K562 (cell line): ENCODE results near the gene ZBTB16. TPM values are rescaled to one million over a fixed set of nuclear protein-coding genes. Genes with fewer than 3 reads are reported as not detected.
A peak's percentile ranks its signal among the peaks of the same experiment; 100 is the strongest.

ENCODE experiments used
- ELF1 ChIP-seq: fragments of 200-800 bp; sonication (Bioruptor generic); IDR thresholded peaks from 2 replicates; pipeline ENCODE4 v1.6.1; 2016; ENCODE audit warnings: missing genetic modification characterization, missing compliant biosample characterization
- EP300 ChIP-seq: IDR thresholded peaks from 2 replicates; pipeline ENCODE4 v1.6.1; 2012; ENCODE audit warnings: low read length, improper control_type of control experiment
- ERF ChIP-seq: fragments of 450-650 bp; formaldehyde crosslinking; IDR thresholded peaks from 2 replicates; pipeline ENCODE4 v1.4.0; 2020; ENCODE audit warnings: mild to moderate bottlenecking, mixed read lengths
- ETV1 ChIP-seq: fragments of 450-650 bp; conservative IDR thresholded peaks from 2 replicates; pipeline ENCODE4 v1.6.1; 2016; ENCODE audit warnings: missing genetic modification characterization, control low read depth, low read depth, missing compliant biosample characterization
- FOXJ2 ChIP-seq: fragments of 200-800 bp; sonication (Bioruptor generic); IDR thresholded peaks from 2 replicates; pipeline ENCODE4 v1.6.1; 2016; ENCODE audit warnings: missing genetic modification characterization, missing compliant biosample characterization
- HIVEP1 ChIP-seq: fragments of 250-450 bp; sonication (Bioruptor Pico); IDR thresholded peaks from 2 replicates; pipeline ENCODE4 v1.4.0; 2020; ENCODE audit warnings: mild to moderate bottlenecking
- HSF4 ChIP-seq: fragments of 250-450 bp; sonication (Bioruptor Pico); IDR thresholded peaks from 2 replicates; pipeline ENCODE4 v2.1.2; 2022; ENCODE audit warnings: mild to moderate bottlenecking, moderate library complexity, borderline replicate concordance
- JUN ChIP-seq, 2 experiments: sonication (generic) in 1 of 2; formaldehyde crosslinking in 1 of 2; IDR thresholded peaks; 2 replicates each; pipeline versions ENCODE4 v1.6.1 to v1.8.0; 2012 to 2022; ENCODE audit warnings: borderline replicate concordance in 2 of 2, mild to moderate bottlenecking in 2 of 2, improper control_type of control experiment in 1 of 2, low read depth in 1 of 2, low read length in 1 of 2, missing genetic modification reagents in 1 of 2
- KLF16 ChIP-seq: IDR thresholded peaks from 2 replicates; pipeline ENCODE4 v1.6.1; 2016; ENCODE audit warnings: antibody characterized with exemption
- NR4A1 ChIP-seq, 2 experiments: fragments of 250-450 bp in 1 of 2; fragments of 450-650 bp in 1 of 2; sonication (Bioruptor Pico) in 1 of 2; IDR thresholded peaks; 2 replicates each; pipeline versions ENCODE4 v1.4.0 to v1.6.1; 2016 to 2020; ENCODE audit warnings: mild to moderate bottlenecking in 2 of 2, missing compliant biosample characterization in 1 of 2, missing genetic modification characterization in 1 of 2, moderate library complexity in 1 of 2
- NUFIP1 ChIP-seq: fragments of 450-650 bp; IDR thresholded peaks from 2 replicates; pipeline ENCODE4 v1.6.1; 2018; ENCODE audit not compliant: partially characterized antibody
- RBM15 ChIP-seq: fragments of 200-400 bp; formaldehyde crosslinking; IDR thresholded peaks from 2 replicates; pipeline ENCODE4 v1.6.1; 2018; ENCODE audit warnings: mild to moderate bottlenecking, low read length, moderate library complexity; ENCODE audit not compliant: insufficient read depth
- SIN3B ChIP-seq: fragments of 450-650 bp; IDR thresholded peaks from 2 replicates; pipeline ENCODE4 v1.6.1; 2017; ENCODE audit warnings: low read depth, mild to moderate bottlenecking, moderate library complexity
- ZFP36 ChIP-seq: fragments of 150-350 bp; IDR thresholded peaks from 2 replicates; pipeline ENCODE4 v1.6.1; 2018; ENCODE audit warnings: low read length, low read depth; ENCODE audit not compliant: partially characterized antibody
- ZNF175 ChIP-seq: fragments of 200-800 bp; sonication (Bioruptor generic); IDR thresholded peaks from 2 replicates; pipeline ENCODE4 v1.6.1; 2016; ENCODE audit warnings: low read depth, mild to moderate bottlenecking, missing genetic modification characterization, missing compliant biosample characterization
- ZNF311 ChIP-seq: fragments of 250-450 bp; sonication (Bioruptor Pico); IDR thresholded peaks from 2 replicates; pipeline ENCODE4 v1.4.0; 2020; ENCODE audit warnings: mild to moderate bottlenecking, moderate library complexity
- ZNF76 ChIP-seq: fragments of 250-450 bp; sonication (Bioruptor Pico); IDR thresholded peaks from 2 replicates; pipeline ENCODE4 v1.4.0; 2020; ENCODE audit warnings: mild to moderate bottlenecking, moderate library complexity, borderline replicate concordance
- polyA plus RNA-seq, 8 experiments: library from polyadenylated mRNA; depleted of rRNA in 4 of 8; stranded (reverse) in 5 of 8; unstranded in 3 of 8; fragments of >200 nt; fragmentation: Nextera tagmentation in 2 of 8; fragmentation: Illumina TruSeq in 1 of 8; extraction: Ambion mirVana in 2 of 8; extraction: Trizol in 1 of 8; gene quantifications; 2 replicates each; pipeline versions ENCODE4 v1.2.1 to v1.2.3, GENCODE V29; 2011 to 2014; ENCODE audit warnings: inconsistent platforms in 1 of 8, missing spikeins in 1 of 8
- total RNA-seq, 7 experiments: library from RNA; depleted of rRNA in 6 of 7; stranded (reverse); fragments of >200 nt in 6 of 7; fragmentation: Illumina TruSeq in 2 of 7; extraction: Trizol in 2 of 7; gene quantifications; 2 replicates each; pipeline versions ENCODE4 v1.2.1 to v1.2.3, GENCODE V29; 2011 to 2021; ENCODE audit warnings: low replicate concordance in 1 of 7
- TF ChIP-seq, protein P1 (sequence below): fragments of 450-650 bp; IDR thresholded peaks from 2 replicates; pipeline ENCODE4 v1.6.1; 2016; ENCODE audit warnings: mild to moderate bottlenecking, moderate library complexity

ZBTB16 gene
- total and polyA plus RNA-seq, 9 of the 15 experiments (the other 6 are each of a cell fraction or from before 2014, with no cell fraction given): 0.06 to 0.40 (median 0.24) TPM; not detected in 4

DNA sequence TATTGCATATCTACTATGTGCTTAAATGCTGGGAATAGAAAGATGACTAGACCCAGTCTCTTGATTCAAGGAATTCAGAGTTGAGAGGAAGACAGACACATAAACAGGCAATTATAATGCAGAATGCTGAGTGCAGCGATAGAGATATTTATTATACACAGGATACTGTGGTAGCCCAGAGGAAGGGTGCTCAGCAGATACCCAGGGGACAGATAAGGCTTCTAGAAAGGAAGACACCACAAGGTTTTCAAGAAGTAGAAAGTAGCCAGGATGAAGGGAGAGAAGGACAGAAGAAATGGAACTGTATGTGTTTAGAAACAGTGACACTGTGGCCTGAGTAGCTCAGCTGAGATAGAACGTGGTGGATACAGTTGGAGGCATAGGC is 157.3 kb downstream of the ZBTB16 start (continued):
- TF ChIP-seq, protein P1, sequence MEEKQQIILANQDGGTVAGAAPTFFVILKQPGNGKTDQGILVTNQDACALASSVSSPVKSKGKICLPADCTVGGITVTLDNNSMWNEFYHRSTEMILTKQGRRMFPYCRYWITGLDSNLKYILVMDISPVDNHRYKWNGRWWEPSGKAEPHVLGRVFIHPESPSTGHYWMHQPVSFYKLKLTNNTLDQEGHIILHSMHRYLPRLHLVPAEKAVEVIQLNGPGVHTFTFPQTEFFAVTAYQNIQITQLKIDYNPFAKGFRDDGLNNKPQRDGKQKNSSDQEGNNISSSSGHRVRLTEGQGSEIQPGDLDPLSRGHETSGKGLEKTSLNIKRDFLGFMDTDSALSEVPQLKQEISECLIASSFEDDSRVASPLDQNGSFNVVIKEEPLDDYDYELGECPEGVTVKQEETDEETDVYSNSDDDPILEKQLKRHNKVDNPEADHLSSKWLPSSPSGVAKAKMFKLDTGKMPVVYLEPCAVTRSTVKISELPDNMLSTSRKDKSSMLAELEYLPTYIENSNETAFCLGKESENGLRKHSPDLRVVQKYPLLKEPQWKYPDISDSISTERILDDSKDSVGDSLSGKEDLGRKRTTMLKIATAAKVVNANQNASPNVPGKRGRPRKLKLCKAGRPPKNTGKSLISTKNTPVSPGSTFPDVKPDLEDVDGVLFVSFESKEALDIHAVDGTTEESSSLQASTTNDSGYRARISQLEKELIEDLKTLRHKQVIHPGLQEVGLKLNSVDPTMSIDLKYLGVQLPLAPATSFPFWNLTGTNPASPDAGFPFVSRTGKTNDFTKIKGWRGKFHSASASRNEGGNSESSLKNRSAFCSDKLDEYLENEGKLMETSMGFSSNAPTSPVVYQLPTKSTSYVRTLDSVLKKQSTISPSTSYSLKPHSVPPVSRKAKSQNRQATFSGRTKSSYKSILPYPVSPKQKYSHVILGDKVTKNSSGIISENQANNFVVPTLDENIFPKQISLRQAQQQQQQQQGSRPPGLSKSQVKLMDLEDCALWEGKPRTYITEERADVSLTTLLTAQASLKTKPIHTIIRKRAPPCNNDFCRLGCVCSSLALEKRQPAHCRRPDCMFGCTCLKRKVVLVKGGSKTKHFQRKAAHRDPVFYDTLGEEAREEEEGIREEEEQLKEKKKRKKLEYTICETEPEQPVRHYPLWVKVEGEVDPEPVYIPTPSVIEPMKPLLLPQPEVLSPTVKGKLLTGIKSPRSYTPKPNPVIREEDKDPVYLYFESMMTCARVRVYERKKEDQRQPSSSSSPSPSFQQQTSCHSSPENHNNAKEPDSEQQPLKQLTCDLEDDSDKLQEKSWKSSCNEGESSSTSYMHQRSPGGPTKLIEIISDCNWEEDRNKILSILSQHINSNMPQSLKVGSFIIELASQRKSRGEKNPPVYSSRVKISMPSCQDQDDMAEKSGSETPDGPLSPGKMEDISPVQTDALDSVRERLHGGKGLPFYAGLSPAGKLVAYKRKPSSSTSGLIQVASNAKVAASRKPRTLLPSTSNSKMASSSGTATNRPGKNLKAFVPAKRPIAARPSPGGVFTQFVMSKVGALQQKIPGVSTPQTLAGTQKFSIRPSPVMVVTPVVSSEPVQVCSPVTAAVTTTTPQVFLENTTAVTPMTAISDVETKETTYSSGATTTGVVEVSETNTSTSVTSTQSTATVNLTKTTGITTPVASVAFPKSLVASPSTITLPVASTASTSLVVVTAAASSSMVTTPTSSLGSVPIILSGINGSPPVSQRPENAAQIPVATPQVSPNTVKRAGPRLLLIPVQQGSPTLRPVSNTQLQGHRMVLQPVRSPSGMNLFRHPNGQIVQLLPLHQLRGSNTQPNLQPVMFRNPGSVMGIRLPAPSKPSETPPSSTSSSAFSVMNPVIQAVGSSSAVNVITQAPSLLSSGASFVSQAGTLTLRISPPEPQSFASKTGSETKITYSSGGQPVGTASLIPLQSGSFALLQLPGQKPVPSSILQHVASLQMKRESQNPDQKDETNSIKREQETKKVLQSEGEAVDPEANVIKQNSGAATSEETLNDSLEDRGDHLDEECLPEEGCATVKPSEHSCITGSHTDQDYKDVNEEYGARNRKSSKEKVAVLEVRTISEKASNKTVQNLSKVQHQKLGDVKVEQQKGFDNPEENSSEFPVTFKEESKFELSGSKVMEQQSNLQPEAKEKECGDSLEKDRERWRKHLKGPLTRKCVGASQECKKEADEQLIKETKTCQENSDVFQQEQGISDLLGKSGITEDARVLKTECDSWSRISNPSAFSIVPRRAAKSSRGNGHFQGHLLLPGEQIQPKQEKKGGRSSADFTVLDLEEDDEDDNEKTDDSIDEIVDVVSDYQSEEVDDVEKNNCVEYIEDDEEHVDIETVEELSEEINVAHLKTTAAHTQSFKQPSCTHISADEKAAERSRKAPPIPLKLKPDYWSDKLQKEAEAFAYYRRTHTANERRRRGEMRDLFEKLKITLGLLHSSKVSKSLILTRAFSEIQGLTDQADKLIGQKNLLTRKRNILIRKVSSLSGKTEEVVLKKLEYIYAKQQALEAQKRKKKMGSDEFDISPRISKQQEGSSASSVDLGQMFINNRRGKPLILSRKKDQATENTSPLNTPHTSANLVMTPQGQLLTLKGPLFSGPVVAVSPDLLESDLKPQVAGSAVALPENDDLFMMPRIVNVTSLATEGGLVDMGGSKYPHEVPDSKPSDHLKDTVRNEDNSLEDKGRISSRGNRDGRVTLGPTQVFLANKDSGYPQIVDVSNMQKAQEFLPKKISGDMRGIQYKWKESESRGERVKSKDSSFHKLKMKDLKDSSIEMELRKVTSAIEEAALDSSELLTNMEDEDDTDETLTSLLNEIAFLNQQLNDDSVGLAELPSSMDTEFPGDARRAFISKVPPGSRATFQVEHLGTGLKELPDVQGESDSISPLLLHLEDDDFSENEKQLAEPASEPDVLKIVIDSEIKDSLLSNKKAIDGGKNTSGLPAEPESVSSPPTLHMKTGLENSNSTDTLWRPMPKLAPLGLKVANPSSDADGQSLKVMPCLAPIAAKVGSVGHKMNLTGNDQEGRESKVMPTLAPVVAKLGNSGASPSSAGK: no peak
- peak; percentile 28 for TF ChIP-seq NUFIP1
- TF ChIP-seq ZFP36: no peak
- TF ChIP-seq EP300: peak; percentile 52; the same call in 1 of the 2 replicates
- TF ChIP-seq JUN (IDR thresholded peaks at IDR 0.05; ENCODE audit: borderline replicate concordance, low read depth, low read length): no peak
- TF ChIP-seq JUN (CRISPR knock-in tag; IDR thresholded peaks at IDR 0.05; ENCODE audit: borderline replicate concordance): no peak
- TF ChIP-seq KLF16: 0 out of 2 replicates have a peak, but pooled peaks have one; percentile 37
- no peak for TF ChIP-seq ZNF175 (CRISPR knock-in tag)
- 0 out of 2 replicates have a peak, but pooled peaks have one; percentile 22 for TF ChIP-seq ERF (CRISPR knock-in tag)
- 0 out of 2 replicates have a peak, but pooled peaks have one; percentile 22 for TF ChIP-seq ZNF311 (CRISPR knock-in tag)
- no peak for TF ChIP-seq HIVEP1 (CRISPR knock-in tag)
- TF ChIP-seq FOXJ2: 0 out of 2 replicates have a peak, but pooled peaks have one; percentile 1
- TF ChIP-seq HSF4 (CRISPR knock-in tag): no peak
- no peak for TF ChIP-seq NR4A1 (CRISPR knock-in tag; IDR thresholded peaks at IDR 0.05)
- no peak for TF ChIP-seq NR4A1 (tag; IDR thresholded peaks at IDR 0.05)
- TF ChIP-seq ELF1: no peak
- TF ChIP-seq SIN3B: no peak
- no peak for TF ChIP-seq RBM15
- TF ChIP-seq ZNF76 (CRISPR knock-in tag): no peak
- peak; percentile 58 for TF ChIP-seq ETV1 (tag)
